Activated CD4-positive, alpha-beta T cell treated with anti-CD3 and anti-CD28 coated beads for 36 hours (primary cell): ENCODE results near the gene MTRR. TPM values are rescaled to one million over a fixed set of nuclear protein-coding genes. Genes with fewer than 3 reads are reported as not detected.

Experiments used
- ATAC-seq: fragments of 200-7000 bp; cut with Tn5 transposase; one replicate; pipeline ENCODE4 v1.10.0; 2021; ENCODE audit warnings: mild to moderate bottlenecking, moderate library complexity
- CTCF ChIA-PET: fragments of 350-600 bp; sonication (Branson Sonifier 250); formaldehyde crosslinking; loops from one replicate; lab custom pipeline; 2021; ENCODE audit warnings: antibody characterized with exemption; lab: Charles Lee
- POLR2A ChIA-PET: fragments of 350-600 bp; sonication (Branson Sonifier 250); formaldehyde crosslinking; loops from one replicate; lab custom pipeline; 2021; ENCODE audit warnings: antibody characterized with exemption, inconsistent platforms; lab: Charles Lee
- DNase-seq: peaks from one replicate; pipeline ENCODE4 v3.0.0-alpha.2; 2020
- H3K27ac Mint-ChIP-seq: one replicate; pipeline ENCODE4 v1.8.0; 2021; ENCODE audit warnings: mixed read lengths
- H3K27me3 Mint-ChIP-seq: one replicate; pipeline ENCODE4 v1.8.0; 2021; ENCODE audit warnings: mixed read lengths
- H3K36me3 Mint-ChIP-seq: one replicate; pipeline ENCODE4 v1.8.0; 2021; ENCODE audit warnings: low read depth, mixed read lengths
- H3K4me1 Mint-ChIP-seq: one replicate; pipeline ENCODE4 v1.8.0; 2021; ENCODE audit warnings: mixed read lengths
- H3K4me3 Mint-ChIP-seq: one replicate; pipeline ENCODE4 v1.8.0; 2021; ENCODE audit warnings: mild to moderate bottlenecking, moderate library complexity, mixed read lengths
- H3K9me3 Mint-ChIP-seq: one replicate; pipeline ENCODE4 v1.8.0; 2021; ENCODE audit warnings: low read depth, mixed read lengths
- intact Hi-C, 2 experiments: fragments of 100-400 bp; cut with DNase I in 1 of 2; cut with micrococcal nuclease in 1 of 2; formaldehyde crosslinking; loops; one replicate each; pipeline versions ENCODE4 v1.14.2 to v1.15.1; 2022 to 2024; cut with DNase I, micrococcal nuclease
- total RNA-seq, 2 experiments: library from RNA; stranded (reverse); gene quantifications; one replicate each; pipeline ENCODE4 v1.2.3, GENCODE V29; 2021

The MTRR gene
- total RNA-seq, 2 experiments from 2014 or later, result 49.3 to 52.9 TPM

DNA sequence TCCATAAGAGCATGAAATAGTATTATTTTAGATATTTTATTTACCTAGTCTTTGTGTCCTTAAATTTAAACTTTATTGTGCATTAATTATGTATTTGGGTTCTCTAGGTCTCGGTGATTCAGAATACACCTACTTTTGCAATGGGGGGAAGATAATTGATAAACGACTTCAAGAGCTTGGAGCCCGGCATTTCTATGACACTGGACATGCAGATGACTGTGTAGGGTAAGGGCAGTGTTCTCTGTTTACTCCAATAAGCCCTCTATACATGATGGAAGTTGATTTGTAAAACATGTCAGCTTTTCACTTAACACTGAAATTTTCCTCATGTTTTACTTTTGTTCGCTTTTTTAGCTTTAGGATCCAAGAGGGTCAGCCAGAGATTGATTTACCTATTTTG is 6.2 kb downstream of the MTRR start:
- intact Hi-C loops, result no loop called here

DNA sequence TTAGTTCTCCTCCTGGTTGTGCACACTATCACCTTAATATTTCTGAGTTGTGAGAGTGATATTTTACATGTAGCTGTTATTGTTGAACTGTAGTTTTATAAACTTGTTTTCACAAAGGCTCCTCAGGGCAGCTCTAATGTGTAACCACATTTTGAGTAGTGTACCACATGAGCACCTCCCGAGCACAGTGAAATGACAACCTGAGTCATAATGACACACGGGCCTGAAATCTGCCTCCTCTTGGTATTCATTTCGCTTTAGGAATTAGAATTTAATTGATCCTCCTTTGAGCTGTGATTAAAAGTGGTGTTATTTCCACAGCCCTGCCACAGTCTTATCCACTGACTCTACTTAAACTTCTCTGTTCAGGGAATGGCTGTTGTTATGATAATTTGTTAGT is 7.9 kb downstream of the MTRR start:
- no peaks in the 10 kb centered on the region for H3K27me3 Mint-ChIP-seq
- POLR2A ChIA-PET, result interaction anchor here (0.5 to 1.0 kb wide), 2 partner anchors 8 to 10 kb away, joined by 3 read pairs; partner anchors contain the start of genes FASTKD3 and MTRR
- no peak overlapping the region for H3K27ac Mint-ChIP-seq
- H3K4me1 Mint-ChIP-seq, result peaks cover 67% of the 10 kb centered on the region
- DNase-seq (peak; percentile 57), ATAC-seq (peak; percentile 77)
- peaks cover 75% of the 10 kb centered on the region for H3K36me3 Mint-ChIP-seq
- H3K4me3 Mint-ChIP-seq, result no peak overlapping the region
- no peaks in the 10 kb centered on the region for H3K9me3 Mint-ChIP-seq
- intact Hi-C loops, result no loop called here
- CTCF ChIA-PET, result interaction anchor here (0.5 to 1.8 kb wide), 4 partner anchors 9 to 1031 kb away, joined by 3 to 6 read pairs (median 4); no protein-coding TSS in a partner anchor

More for the DNA sequence above, 6.2 kb downstream of the MTRR start:
- DNase-seq, result no peak
- no peak for ATAC-seq
- no peaks in the 10 kb centered on the region for H3K27me3 Mint-ChIP-seq
- no peak overlapping the region for H3K27ac Mint-ChIP-seq
- peaks cover 75% of the 10 kb centered on the region for H3K4me1 Mint-ChIP-seq
- ChIA-PET POLR2A (no interaction called here), CTCF (interaction anchor here (1.0 kb wide), 1 partner anchor 13 kb away, joined by 3 read pairs; no protein-coding TSS in a partner anchor)
- H3K36me3 Mint-ChIP-seq, result peaks cover 71% of the 10 kb centered on the region
- H3K4me3 Mint-ChIP-seq, result no peak overlapping the region
- H3K9me3 Mint-ChIP-seq, result no peaks in the 10 kb centered on the region

DNA sequence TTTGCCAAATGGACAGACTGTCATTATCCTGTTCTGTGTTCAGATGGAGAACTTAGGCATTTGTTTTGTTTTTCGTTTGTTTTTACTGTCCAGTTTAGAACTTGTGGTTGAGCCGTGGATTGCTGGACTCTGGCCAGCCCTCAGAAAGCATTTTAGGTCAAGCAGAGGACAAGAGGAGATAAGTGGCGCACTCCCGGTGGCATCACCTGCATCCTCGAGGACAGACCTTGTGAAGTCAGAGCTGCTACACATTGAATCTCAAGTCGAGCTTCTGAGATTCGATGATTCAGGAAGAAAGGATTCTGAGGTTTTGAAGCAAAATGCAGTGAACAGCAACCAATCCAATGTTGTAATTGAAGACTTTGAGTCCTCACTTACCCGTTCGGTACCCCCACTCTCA is 8.9 kb downstream of the MTRR start:
- ChIA-PET POLR2A (interaction anchor here (1.0 kb wide), 1 partner anchor 9 kb away, joined by 4 read pairs; the partner anchor contains the start of genes FASTKD3 and MTRR), CTCF (interaction anchor here (0.9 to 1.9 kb wide), 2 partner anchors 9 to 19 kb away, joined by 4 to 11 read pairs; no protein-coding TSS in a partner anchor)
- Mint-ChIP-seq H3K4me1 (peaks cover 60% of the 10 kb centered on the region), H3K27me3 (no peaks in the 10 kb centered on the region), H3K9me3 (no peaks in the 10 kb centered on the region), H3K27ac (peak overlapping the region; percentile 83), H3K4me3 (peak overlapping the region; percentile 6), H3K36me3 (peaks cover 70% of the 10 kb centered on the region)
- intact Hi-C loops, result loop anchor here (1.0 kb wide), 3 partner anchors 9 to 1050 kb away; partner anchors contain the start of genes FASTKD3 (in 2 of the 2) and MTRR (in 2 of the 2)
- no peak for DNase-seq
- ATAC-seq, result no peak

DNA sequence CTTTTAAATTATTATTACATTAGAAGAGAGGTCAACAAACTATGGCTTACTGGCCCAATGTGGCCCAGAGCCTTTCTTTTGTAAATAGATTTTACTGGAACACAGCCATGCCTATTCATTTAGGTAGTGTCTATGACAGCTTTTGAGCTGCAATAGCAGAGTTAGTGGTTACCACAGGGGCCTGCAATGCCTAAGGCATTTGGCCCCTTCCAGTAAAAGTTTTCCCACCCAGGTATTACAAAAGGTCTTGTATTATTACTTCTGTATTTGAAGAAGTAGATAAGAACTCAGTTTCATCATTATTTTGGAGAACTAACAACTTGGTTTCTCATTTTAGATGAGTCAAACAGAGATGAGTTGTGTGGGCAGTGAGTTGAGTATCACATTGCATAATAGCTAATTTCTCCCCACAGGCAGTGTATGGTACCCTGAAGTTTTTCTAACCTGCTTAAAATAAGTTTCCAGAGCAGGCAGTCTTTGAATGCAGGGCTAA is 9.5 kb downstream of the MTRR start:
- Mint-ChIP-seq H3K27me3 (no peaks in the 10 kb centered on the region), H3K4me3 (peak overlapping the region; percentile 6), H3K27ac (peak overlapping the region; percentile 83), H3K36me3 (peaks cover 72% of the 10 kb centered on the region), H3K9me3 (no peaks in the 10 kb centered on the region), H3K4me1 (peaks cover 55% of the 10 kb centered on the region)
- ChIA-PET CTCF (interaction anchor here (0.9 to 1.9 kb wide), 2 partner anchors 9 to 18 kb away, joined by 4 to 11 read pairs; no protein-coding TSS in a partner anchor), POLR2A (interaction anchor here (1.0 kb wide), 1 partner anchor 10 kb away, joined by 4 read pairs; the partner anchor contains the start of genes FASTKD3 and MTRR)
- DNase-seq (peak; percentile 29), ATAC-seq (peak; percentile 72)
- intact Hi-C loops, result loop anchor here (1.0 kb wide), 3 partner anchors 9 to 1050 kb away; partner anchors contain the start of genes FASTKD3 (in 2 of the 2) and MTRR (in 2 of the 2)

DNA sequence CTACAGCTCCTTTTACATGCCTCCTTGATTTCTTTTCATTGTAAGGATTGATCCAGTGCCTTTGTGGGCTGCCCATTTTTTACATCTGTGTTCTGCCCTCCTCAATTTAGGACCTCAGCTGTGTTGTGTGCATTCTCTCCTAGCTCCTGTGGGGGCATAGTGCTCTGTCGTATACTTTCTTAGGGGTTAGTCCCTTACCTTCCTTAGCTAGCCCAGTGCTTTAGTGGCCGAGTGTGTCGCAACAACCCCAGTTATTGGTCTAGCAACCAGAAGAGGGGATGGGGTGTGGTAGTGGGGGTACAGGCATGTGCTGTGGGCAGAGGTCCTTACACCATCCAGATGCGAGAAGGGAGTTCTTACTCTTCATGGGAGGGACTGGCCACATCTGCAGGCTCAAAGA is 12.1 kb downstream of the MTRR start:
- intact Hi-C loops, result no loop called here
- H3K36me3 Mint-ChIP-seq, result peaks cover 63% of the 10 kb centered on the region
- DNase-seq (no peak), ATAC-seq (no peak)
- POLR2A ChIA-PET, result no interaction called here
- H3K4me3 Mint-ChIP-seq, result no peak overlapping the region
- H3K9me3 Mint-ChIP-seq, result no peaks in the 10 kb centered on the region
- H3K4me1 Mint-ChIP-seq, result peaks cover 41% of the 10 kb centered on the region
- no peaks in the 10 kb centered on the region for H3K27me3 Mint-ChIP-seq
- no peak overlapping the region for H3K27ac Mint-ChIP-seq
- CTCF ChIA-PET, result interaction anchor here (0.5 kb wide), 1 partner anchor 1236 kb away, joined by 3 read pairs; no protein-coding TSS in a partner anchor

DNA sequence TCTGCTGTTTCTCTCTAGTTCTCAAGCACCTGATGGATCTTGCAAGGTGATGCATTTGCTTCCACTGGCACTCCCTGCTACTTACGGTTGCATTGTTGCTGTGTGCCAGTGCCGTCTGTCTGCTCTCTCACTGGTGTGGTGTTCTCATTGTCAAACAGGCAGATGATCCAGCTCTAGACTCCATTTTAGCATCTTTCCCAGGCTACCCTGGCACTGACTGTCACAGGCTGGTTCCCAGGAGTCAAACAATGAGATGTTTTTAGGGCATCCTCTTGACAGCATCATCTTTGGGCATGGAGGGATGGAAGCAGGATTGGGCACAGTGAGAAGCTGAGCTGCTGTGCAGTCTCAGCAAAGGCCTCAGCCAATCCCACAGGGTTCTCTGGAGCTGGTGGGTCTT is 12.9 kb downstream of the MTRR start:
- Mint-ChIP-seq H3K4me1 (peaks cover 35% of the 10 kb centered on the region), H3K27me3 (no peaks in the 10 kb centered on the region), H3K4me3 (no peak overlapping the region), H3K9me3 (no peaks in the 10 kb centered on the region), H3K27ac (no peak overlapping the region), H3K36me3 (peaks cover 62% of the 10 kb centered on the region)
- intact Hi-C loops, result no loop called here
- DNase-seq (no peak), ATAC-seq (no peak)
- ChIA-PET POLR2A (no interaction called here), CTCF (interaction anchor here (0.5 to 0.6 kb wide), 2 partner anchors 1221 to 1235 kb away, joined by 3 read pairs; no protein-coding TSS in a partner anchor)

DNA sequence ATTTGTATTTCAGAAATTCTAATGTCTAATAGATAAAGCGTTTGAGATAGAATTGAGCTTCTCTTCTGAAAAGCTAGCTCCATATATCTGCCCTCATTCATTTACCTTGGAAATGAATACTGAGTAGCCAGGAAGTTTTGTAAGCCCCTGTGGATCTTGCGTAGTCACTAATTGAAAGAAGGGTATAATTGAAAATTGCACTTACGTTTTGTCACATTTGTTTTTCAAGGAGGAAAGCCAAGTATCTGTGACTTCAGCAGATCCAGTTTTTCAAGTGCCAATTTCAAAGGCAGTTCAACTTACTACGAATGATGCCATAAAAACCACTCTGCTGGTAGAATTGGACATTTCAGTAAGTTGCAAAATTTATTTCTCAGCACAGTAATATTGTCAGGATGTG is 14.0 kb downstream of the MTRR start:
- Mint-ChIP-seq H3K27me3 (no peaks in the 10 kb centered on the region), H3K4me1 (peaks cover 29% of the 10 kb centered on the region), H3K9me3 (no peaks in the 10 kb centered on the region), H3K36me3 (peaks cover 60% of the 10 kb centered on the region), H3K27ac (no peak overlapping the region), H3K4me3 (no peak overlapping the region)
- ChIA-PET CTCF (no interaction called here), POLR2A (no interaction called here)
- DNase-seq (no peak), ATAC-seq (no peak)
- intact Hi-C loops, result no loop called here

DNA sequence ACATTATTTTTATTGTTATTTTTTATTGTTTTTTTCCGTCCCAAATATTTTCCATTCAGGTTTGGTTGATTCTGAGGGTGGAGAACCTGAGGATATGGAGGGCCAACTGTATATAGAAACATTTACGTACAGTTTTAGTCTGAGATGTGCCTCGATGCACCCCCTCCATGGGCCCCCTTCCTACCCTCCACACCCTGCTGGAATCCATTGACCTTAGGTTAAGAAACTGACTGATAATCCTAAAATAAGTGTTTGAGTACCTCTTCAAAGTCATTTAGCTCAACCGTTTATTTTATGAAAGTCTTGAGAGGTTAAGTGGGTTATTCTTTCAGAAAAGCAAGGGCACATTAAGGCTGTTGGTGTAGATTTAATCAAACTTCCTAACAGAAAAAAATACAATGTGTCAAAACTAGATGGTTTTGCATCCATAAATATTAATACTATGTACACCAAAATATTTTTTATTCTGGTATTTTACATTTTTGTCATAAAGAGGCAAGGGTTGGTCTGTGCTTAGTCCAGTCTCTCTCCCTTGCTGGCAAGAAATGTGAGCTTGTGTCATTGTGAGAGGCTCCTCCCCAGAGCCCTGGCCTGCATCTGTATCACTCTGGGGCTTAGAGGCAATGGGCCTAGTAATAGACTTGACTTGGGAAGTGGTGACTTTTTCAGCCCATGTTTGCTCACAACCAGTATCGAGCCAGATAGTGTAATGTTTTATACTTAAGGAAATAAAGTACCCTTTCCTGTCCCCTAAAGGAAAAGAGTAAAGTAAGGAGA is 15.7 kb downstream of the MTRR start:
- no peak for DNase-seq
- Mint-ChIP-seq H3K4me3 (no peak overlapping the region), H3K4me1 (peaks cover 17% of the 10 kb centered on the region), H3K36me3 (peaks cover 56% of the 10 kb centered on the region), H3K9me3 (no peaks in the 10 kb centered on the region), H3K27ac (peak overlapping the region; percentile 10), H3K27me3 (no peaks in the 10 kb centered on the region)
- ChIA-PET POLR2A (interaction anchor here (0.7 kb wide), 1 partner anchor 15 kb away, joined by 9 read pairs; no protein-coding TSS in a partner anchor), CTCF (interaction anchor here (0.6 kb wide), 1 partner anchor 16 kb away, joined by 3 read pairs; the partner anchor contains the start of genes FASTKD3 and MTRR)
- intact Hi-C loops, result no loop called here
- ATAC-seq, result no peak

DNA sequence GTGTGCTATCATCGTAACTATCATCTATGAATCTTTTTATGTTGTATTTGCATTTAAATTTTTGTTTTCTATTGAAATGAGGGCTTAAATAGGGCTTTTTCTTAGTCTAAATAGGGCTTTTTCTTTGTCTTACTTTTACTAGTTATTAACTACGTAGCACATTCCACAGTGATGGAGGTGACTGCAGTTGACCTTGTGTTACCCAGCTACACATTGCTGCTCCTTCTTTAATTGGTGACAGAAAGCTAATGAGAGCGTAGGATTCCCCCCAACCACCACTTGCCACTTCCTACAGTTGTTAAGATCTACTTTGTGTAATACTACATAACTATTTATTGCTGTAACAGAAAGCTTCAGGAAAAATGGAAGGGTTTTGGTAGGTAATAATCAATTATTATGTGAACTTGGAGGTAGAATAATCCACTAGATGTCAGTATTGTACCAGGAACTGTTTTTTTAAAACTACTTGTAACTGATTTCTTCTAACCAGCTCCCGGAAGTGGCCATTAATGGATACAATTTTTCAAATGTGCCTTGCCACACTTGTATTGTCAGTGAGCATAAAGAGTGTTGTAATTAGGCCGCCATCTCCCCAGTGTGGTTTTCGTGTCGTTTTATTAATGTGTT is 18.0 kb downstream of the MTRR start:
- Mint-ChIP-seq H3K4me1 (peaks cover 7% of the 10 kb centered on the region), H3K4me3 (no peak overlapping the region), H3K36me3 (peaks cover 50% of the 10 kb centered on the region), H3K27me3 (no peaks in the 10 kb centered on the region), H3K27ac (no peak overlapping the region), H3K9me3 (no peaks in the 10 kb centered on the region)
- intact Hi-C loops, result no loop called here
- ChIA-PET POLR2A (interaction anchor here (0.7 kb wide), 1 partner anchor 10 kb away, joined by 3 read pairs; no protein-coding TSS in a partner anchor), CTCF (interaction anchor here (0.6 to 2.3 kb wide), 12 partner anchors 9 to 196 kb away, joined by 3 to 11 read pairs (median 5); partner anchors contain the start of genes FASTKD3 and MTRR)
- DNase-seq, result no peak
- ATAC-seq, result no peak

DNA sequence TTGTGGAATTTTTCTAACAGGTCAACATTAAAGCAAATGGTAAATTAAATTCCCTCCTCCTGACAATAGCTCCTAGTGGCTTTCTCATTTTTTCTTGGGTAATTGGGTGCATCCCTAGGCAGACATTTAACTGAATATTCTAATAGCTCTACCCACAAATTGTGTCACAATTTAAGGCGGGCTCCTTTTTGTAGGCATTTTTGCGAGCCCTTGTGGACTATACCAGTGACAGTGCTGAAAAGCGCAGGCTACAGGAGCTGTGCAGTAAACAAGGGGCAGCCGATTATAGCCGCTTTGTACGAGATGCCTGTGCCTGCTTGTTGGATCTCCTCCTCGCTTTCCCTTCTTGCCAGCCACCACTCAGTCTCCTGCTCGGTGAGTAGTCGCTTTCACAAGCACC is 20.0 kb downstream of the MTRR start:
- Mint-ChIP-seq H3K27me3 (no peaks in the 10 kb centered on the region), H3K9me3 (no peaks in the 10 kb centered on the region), H3K4me1 (peaks cover 7% of the 10 kb centered on the region), H3K27ac (no peak overlapping the region), H3K4me3 (no peak overlapping the region), H3K36me3 (peaks cover 62% of the 10 kb centered on the region)
- ChIA-PET CTCF (interaction anchor here (0.6 to 1.5 kb wide), 3 partner anchors 9 to 1216 kb away, joined by 3 read pairs; no protein-coding TSS in a partner anchor), POLR2A (no interaction called here)
- no peak for DNase-seq
- intact Hi-C loops, result no loop called here
- ATAC-seq, result no peak

DNA sequence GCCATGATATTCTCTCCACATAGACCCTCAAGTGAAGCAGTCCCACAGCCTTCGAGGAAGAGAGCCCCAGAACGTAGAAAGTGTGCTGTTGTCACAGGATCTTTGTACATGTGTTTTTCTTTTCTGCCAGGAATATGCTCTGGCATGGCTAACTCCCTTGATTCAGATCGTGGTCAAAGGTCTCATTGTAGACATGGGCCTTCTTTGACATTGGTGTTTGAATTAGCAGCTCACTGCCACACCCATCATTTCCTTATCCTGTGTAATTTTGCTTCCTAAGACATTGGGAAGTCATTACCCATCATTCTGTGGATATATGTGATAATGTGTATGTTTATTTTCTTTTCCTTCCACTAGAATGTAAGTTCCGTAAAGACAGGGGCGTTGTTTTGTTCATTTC is 25.5 kb downstream of the MTRR start:
- ChIA-PET CTCF (no interaction called here), POLR2A (no interaction called here)
- no peaks in the 10 kb centered on the region for H3K9me3 Mint-ChIP-seq
- H3K27ac Mint-ChIP-seq, result peak overlapping the region; percentile 69
- intact Hi-C loops, result no loop called here
- ATAC-seq (no peak), DNase-seq (no peak)
- peaks cover 72% of the 10 kb centered on the region for H3K36me3 Mint-ChIP-seq
- no peak overlapping the region for H3K4me3 Mint-ChIP-seq
- peaks cover 15% of the 10 kb centered on the region for H3K4me1 Mint-ChIP-seq
- H3K27me3 Mint-ChIP-seq, result no peaks in the 10 kb centered on the region
